Breast epithelium (tissue), 4 donors: Measurements from ENCODE around the gene AZI2. TPM values are rescaled to one million over a fixed set of nuclear protein-coding genes. Genes with fewer than 3 reads are reported as not detected.
A peak's percentile ranks its signal among the peaks of the same experiment; 100 is the strongest.

Experiments
- DNase-seq, 2 donors: peaks; one replicate each; pipeline ENCODE4 v3.0.0-alpha.2; 2019; ENCODE audit warnings: low spot score in 2 of 2
- H3K27ac ChIP-seq, 2 donors: fragments of 200-600 bp; sonication (generic) in 1 of 2; one replicate each; pipeline ENCODE4 v1.5.1; 2016 to 2019; ENCODE audit warnings: mild to moderate bottlenecking in 1 of 2
- H3K27me3 ChIP-seq, 2 donors: fragments of 200-600 bp; sonication (generic) in 1 of 2; one replicate each; pipeline versions ENCODE4 v1.5.1 to v1.6.0; 2017 to 2019; ENCODE audit warnings: control low read depth in 1 of 2, mild to moderate bottlenecking in 1 of 2
- H3K36me3 ChIP-seq: fragments of 200-600 bp; one replicate; pipeline ENCODE4 v1.5.1; 2019
- H3K4me1 ChIP-seq, 2 donors: fragments of 200-600 bp; sonication (generic); one replicate each; pipeline ENCODE4 v1.5.1; 2016 to 2019; ENCODE audit warnings: control low read depth in 1 of 2
- H3K4me3 ChIP-seq, 3 donors: fragments of 200-600 bp; sonication (generic); 1 replicate in 2 of 3; 2 replicates in 1 of 3; pipeline ENCODE4 v1.5.1; 2016 to 2019; ENCODE audit warnings: mild to moderate bottlenecking in 3 of 3, moderate library complexity in 2 of 3
- H3K9me3 ChIP-seq, 2 donors: fragments of 200-600 bp; sonication (generic) in 1 of 2; one replicate each; pipeline ENCODE4 v1.5.1; 2016 to 2019; ENCODE audit warnings: control low read depth in 1 of 2
- POLR2A ChIP-seq: fragments of 450-650 bp; IDR thresholded peaks from one replicate; pipeline ENCODE4 v1.6.1; 2016; ENCODE audit warnings: antibody characterized with exemption, mild to moderate bottlenecking, moderate library complexity
- POLR2AphosphoS5 ChIP-seq, 3 donors: sonication (generic); formaldehyde crosslinking; IDR thresholded peaks; one replicate each; pipeline ENCODE4 v1.6.1; 2017; ENCODE audit warnings: antibody characterized with exemption in 3 of 3
- intact Hi-C: fragments of 100-400 bp; cut with DNase I; formaldehyde crosslinking; loops from one replicate; pipeline ENCODE4 v1.15.1; 2023; ENCODE audit warnings: low total_unique reads
- total RNA-seq, 3 donors: library from RNA; depleted of rRNA; stranded (reverse); fragments of >200 nt; gene quantifications; one replicate each; pipeline ENCODE4 v1.1.0, GENCODE V29; 2016
- TF ChIP-seq, protein P1 (sequence below), 3 donors: fragments of 450-650 bp; IDR thresholded peaks; one replicate each; pipeline ENCODE4 v1.5.1; 2016 to 2017; ENCODE audit warnings: antibody characterized with exemption in 3 of 3, mild to moderate bottlenecking in 3 of 3, moderate library complexity in 3 of 3

AZI2 gene
- total RNA-seq, 3 donors from 2014 or later = 68.6 to 193 (median 111) TPM

DNA sequence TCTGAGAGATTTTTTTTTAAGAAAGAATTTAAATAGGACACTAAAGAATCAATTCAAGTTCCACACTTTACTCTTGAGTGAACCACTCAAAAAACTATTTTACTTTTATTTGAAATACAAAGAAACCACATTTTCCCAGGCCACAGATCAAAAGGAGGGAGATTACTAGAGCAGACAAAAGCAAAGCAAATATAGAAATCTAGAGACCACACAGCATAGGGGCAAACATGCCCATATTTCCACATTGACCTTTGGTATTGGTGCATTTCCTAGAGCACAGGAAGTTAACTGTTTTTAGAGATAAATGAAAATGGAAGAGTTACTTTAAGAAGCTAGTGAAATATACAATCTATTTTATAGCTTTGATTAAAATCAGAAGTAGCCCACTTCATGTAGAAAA lies 27.6 kb downstream of the AZI2 start:
- TF ChIP-seq, protein P1, sequence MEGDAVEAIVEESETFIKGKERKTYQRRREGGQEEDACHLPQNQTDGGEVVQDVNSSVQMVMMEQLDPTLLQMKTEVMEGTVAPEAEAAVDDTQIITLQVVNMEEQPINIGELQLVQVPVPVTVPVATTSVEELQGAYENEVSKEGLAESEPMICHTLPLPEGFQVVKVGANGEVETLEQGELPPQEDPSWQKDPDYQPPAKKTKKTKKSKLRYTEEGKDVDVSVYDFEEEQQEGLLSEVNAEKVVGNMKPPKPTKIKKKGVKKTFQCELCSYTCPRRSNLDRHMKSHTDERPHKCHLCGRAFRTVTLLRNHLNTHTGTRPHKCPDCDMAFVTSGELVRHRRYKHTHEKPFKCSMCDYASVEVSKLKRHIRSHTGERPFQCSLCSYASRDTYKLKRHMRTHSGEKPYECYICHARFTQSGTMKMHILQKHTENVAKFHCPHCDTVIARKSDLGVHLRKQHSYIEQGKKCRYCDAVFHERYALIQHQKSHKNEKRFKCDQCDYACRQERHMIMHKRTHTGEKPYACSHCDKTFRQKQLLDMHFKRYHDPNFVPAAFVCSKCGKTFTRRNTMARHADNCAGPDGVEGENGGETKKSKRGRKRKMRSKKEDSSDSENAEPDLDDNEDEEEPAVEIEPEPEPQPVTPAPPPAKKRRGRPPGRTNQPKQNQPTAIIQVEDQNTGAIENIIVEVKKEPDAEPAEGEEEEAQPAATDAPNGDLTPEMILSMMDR (IDR thresholded peaks at IDR 0.05) = no peak
- TF ChIP-seq POLR2A (no peak), POLR2AphosphoS5 (IDR thresholded peaks at IDR 0.05) (no peak)
- intact Hi-C loops = no loop called here
- H3K4me1 ChIP-seq = no peaks in the 10 kb centered on the region

DNA sequence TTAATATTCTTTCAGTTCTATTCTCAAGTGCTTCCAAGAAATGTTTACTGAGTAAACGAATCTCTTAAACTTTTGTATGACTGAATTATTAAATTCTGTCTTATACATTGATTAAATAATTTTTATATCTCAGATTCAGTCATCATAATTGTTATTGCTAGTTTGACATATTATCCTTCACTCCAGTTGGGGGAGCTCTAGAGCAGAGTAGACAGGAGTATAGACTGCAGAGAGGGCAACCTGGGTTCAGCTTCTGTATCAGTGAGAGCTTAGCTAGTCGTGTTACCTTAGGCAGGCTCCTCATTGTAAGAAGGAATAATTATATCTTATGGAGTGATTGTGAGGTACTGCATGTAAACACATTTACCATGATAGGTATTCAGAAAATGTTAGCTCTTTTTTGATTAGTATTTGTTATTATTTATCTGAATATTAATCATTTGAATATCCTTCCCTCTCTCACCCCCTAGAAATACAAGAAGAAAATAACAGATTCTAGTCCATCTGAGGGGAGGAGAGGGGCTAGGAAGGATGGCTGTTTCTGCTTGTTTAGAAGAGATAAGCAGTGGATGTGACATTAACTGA lies 31.1 kb downstream of the AZI2 start:
- no peak for DNase-seq

More for the DNA sequence above, 27.6 kb downstream of the AZI2 start:
- no peaks in the 10 kb centered on the region for H3K27me3 ChIP-seq
- H3K27ac ChIP-seq = no peak overlapping the region
- H3K36me3 ChIP-seq = peaks cover 6% of the 10 kb centered on the region
- no peak for DNase-seq
- no peak overlapping the region for H3K4me3 ChIP-seq
- H3K9me3 ChIP-seq = no peaks in the 10 kb centered on the region

DNA sequence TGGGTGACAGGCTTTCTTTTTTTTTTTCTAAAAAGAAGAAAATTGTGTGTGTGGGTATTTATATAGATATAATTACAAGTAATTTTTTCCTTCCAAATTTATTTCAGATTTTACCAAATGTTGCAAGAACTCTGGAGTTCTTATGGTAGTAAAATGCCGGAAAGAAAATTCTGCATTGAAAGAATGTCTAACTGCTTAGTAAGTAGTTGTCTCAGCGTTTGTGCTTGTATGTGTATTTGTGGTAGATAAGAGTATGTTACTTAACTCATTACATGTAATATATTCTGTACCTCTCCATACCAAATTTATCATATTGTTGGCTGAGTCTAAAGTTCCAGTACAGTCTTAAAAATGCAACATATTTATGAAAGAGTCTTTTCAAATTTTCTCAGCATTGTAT lies 32.4 kb downstream of the AZI2 start:
- H3K4me3 ChIP-seq = no peak overlapping the region
- H3K4me1 ChIP-seq = no peaks in the 10 kb centered on the region
- H3K9me3 ChIP-seq = no peaks in the 10 kb centered on the region
- intact Hi-C loops = no loop called here
- TF ChIP-seq, protein P1 (IDR thresholded peaks at IDR 0.05) = no peak
- no peak for TF ChIP-seq POLR2AphosphoS5 (IDR thresholded peaks at IDR 0.05)
- no peak overlapping the region for H3K27ac ChIP-seq
- peaks cover 6% of the 10 kb centered on the region for H3K36me3 ChIP-seq
- no peak for DNase-seq
- H3K27me3 ChIP-seq = no peaks in the 10 kb centered on the region

More for the DNA sequence above, 31.1 kb downstream of the AZI2 start:
- TF ChIP-seq POLR2A = no peak
- no peak for TF ChIP-seq POLR2AphosphoS5 (IDR thresholded peaks at IDR 0.05)
- TF ChIP-seq, protein P1 (IDR thresholded peaks at IDR 0.05) = peak in 2 of 3 donors; percentile 23 to 27
- Histone ChIP-seq H3K9me3 (no peaks in the 10 kb centered on the region), H3K27ac (no peak overlapping the region), H3K27me3 (no peaks in the 10 kb centered on the region), H3K36me3 (peaks cover 6% of the 10 kb centered on the region), H3K4me3 (no peak overlapping the region), H3K4me1 (no peaks in the 10 kb centered on the region)
- intact Hi-C loops = no loop called here

DNA sequence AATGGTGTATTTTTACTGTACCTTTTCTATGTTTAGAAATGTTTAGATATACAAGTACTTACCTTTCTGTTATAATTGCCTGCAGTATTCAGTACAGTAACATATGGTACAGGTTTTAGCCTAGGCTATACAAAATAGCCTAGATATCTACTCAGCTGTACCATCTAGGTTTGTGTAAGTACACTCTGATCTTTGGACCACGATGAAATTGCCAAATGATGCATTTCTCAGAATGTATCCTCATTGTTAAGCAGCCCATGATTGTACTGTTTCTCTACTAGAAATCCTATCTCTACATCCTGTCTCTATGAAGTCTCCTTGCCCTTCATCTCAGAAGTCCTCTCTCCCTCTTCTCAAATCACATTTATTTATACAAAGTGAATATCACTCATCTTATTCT lies 32.9 kb downstream of the AZI2 start:
- Histone ChIP-seq H3K36me3 (peaks cover 6% of the 10 kb centered on the region), H3K9me3 (no peaks in the 10 kb centered on the region), H3K4me3 (no peak overlapping the region), H3K4me1 (no peaks in the 10 kb centered on the region), H3K27me3 (no peaks in the 10 kb centered on the region), H3K27ac (no peak overlapping the region)
- intact Hi-C loops = no loop called here
- TF ChIP-seq POLR2A = no peak
- no peak for TF ChIP-seq POLR2AphosphoS5 (IDR thresholded peaks at IDR 0.05)
- TF ChIP-seq, protein P1 (IDR thresholded peaks at IDR 0.05) = no peak
- no peak for DNase-seq

DNA sequence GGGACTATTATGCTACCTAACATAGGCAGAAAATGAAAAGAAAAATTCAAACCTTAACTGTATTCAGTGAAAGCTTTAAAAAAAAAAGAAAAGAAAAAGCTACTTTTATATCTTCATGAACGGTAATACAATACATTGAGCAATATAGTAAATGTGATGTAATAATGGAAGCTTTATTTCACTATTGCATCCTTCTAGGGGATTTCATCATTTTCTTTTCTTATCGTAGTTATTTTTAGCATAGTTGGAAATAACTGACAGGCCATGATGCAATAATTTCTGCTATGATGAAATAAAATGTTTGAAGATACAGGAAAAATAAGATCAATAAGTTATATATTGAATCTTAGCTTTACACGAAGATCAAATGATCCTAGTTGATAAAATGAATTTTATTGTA lies 40.4 kb downstream of the AZI2 start:
- TF ChIP-seq, protein P1 (IDR thresholded peaks at IDR 0.05) = no peak
- TF ChIP-seq POLR2A = no peak
- no peak for TF ChIP-seq POLR2AphosphoS5 (IDR thresholded peaks at IDR 0.05)
- no peaks in the 10 kb centered on the region for H3K36me3 ChIP-seq
- no peaks in the 10 kb centered on the region for H3K9me3 ChIP-seq
- no peak for DNase-seq
- intact Hi-C loops = no loop called here
- no peaks in the 10 kb centered on the region for H3K4me1 ChIP-seq
- H3K27me3 ChIP-seq = no peaks in the 10 kb centered on the region
- no peak overlapping the region for H3K4me3 ChIP-seq
- no peak overlapping the region for H3K27ac ChIP-seq
